Erythroblast (primary cell): ENCODE data around the gene CASP2.
"Not testable (repeated sequence)": the region's sequence is repeated elsewhere in the genome, so short reads cannot be mapped to it uniquely, and the experiment has no call there.

Source experiments
- DNase-seq, 2 experiments: peaks; one replicate each; lab custom pipeline; 2025; lab: John Stamatoyannopoulos, UW
- GATA1 ChIP-seq: IDR thresholded peaks from 2 replicates; pipeline ENCODE4 v1.6.1; 2011; ENCODE audit warnings: low read depth, mild to moderate bottlenecking, control low read depth, low read length, moderate library complexity
- POLR2A ChIP-seq: IDR thresholded peaks from 2 replicates; pipeline ENCODE4 v1.6.1; 2011; ENCODE audit warnings: mild to moderate bottlenecking, low read length

CASP2 gene

DNA sequence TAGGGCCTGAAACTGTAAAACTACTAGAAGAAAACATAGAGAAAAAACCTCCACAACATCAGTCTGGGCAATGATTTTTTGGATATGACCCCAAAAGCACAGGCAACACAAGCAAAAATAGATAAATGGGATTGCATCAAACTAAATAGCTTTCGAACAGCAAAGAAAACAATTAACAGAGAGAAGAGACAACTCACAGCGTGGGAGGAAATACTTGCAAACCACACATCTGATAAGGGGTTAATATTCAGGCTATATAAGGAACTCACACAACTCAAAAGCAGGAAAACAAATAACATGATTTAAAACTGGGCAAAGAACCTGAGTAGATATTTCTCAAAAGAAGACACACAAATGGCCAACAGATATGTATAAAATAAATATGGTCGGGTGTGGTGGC lies 32.6 kb upstream of the CASP2 start:
- no peak for TF ChIP-seq GATA1
- TF ChIP-seq POLR2A: no peak
- no peak for DNase-seq

DNA sequence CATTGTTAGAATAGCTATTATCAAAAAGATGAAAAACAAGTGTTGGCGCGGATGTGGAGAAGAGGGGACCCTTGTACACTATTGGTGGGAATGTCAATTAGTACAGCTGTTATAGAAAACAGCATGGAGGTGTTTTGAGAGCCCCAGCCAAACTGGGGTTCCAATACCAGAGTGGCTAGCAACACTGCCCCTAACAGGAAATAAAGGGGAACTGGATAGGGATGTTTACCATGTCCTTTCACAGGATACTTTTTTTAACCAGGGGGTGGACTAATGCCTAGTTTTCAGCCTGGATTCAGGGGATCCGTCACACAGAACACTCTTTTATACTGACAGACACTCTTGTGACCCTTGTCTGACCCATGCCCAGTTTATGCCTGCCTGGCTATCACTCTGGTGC lies 31.8 kb upstream of the CASP2 start:
- no peak for TF ChIP-seq GATA1
- TF ChIP-seq POLR2A: no peak
- peak; percentile 14 to 17 for DNase-seq

DNA sequence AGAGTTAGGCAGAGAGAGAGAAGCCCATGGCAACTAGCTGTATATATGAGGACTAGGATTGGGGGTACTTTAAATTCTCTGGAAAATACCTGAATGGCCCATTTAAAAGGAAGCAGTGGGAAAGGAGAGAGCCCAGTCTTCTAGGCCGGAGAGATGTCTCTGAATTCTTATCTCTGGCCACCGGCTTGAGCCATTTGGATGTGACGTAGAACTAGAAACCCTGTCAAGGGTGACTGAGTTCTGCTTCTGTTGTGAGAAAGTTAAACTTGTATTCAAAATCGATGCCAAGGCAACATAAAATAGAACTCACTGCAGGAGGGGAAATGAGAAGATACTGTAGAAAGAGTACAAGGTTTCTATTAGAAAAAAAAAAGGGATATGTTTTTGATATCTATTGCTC lies 31.2 kb upstream of the CASP2 start:
- TF ChIP-seq GATA1 (no peak), POLR2A (no peak)
- DNase-seq: peak; percentile 40 to 56

DNA sequence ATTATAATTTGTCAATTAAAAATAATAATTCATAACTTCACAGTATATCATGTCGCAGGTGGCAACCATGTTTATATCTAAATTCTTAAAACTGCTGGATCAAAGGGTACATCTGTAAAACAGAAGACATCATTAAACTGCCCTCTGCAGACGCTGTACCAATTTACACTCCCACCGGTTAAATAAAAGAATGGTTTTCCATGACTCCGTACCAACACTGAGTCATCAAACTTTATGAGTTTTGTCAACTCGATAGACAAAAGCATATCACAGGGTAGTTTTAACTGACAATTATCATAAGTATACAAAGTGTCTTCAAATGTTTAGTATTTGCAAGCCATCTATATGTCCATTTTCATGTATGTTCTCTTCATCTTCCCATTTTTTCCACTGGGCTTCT lies 30.6 kb upstream of the CASP2 start:
- TF ChIP-seq POLR2A (no peak), GATA1 (no peak)

DNA sequence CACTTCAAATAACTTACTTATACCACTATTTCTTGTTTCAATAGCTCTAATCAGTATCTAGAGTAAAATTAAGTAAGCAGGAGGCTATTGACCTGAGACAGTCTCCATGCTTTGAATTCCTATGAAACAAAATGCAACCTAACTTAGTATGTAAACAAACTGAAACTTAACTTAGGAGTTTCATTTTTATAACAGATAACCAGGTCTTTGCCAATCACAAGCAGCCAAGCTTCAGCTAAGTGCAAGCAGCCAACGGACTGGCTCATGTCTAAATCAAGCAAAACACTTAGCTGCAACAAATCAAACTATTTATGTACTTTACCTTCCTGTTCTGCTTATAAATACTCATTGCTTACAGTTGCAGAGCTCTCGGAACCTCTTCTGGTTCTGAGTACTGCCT lies 29.3 kb upstream of the CASP2 start:
- TF ChIP-seq GATA1 (no peak), POLR2A (no peak)

More for the DNA sequence above, 30.6 kb upstream of the CASP2 start:
- no peak for DNase-seq

DNA sequence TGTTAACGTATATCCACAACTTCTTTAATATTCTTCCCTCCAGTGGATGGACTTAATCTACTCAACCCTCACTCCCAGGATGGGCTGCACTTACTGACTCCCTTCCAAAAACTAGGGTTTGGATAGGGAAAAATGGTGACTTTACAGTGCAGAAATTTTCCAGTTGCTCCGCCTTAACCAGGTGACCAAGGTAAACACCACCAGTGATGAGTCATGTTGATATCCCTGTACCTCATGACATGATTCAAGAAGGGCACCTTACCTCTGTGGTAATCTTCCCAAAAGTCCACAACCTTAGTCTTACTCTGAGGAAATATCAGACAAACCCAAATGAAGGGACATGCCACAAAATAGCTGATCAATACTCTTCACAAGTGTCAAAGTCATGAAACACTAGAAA lies 28.4 kb upstream of the CASP2 start:
- TF ChIP-seq GATA1 (no peak), POLR2A (no peak)
- no peak for DNase-seq

More for the DNA sequence above, 29.3 kb upstream of the CASP2 start:
- DNase-seq: peak; percentile 56 to 57

DNA sequence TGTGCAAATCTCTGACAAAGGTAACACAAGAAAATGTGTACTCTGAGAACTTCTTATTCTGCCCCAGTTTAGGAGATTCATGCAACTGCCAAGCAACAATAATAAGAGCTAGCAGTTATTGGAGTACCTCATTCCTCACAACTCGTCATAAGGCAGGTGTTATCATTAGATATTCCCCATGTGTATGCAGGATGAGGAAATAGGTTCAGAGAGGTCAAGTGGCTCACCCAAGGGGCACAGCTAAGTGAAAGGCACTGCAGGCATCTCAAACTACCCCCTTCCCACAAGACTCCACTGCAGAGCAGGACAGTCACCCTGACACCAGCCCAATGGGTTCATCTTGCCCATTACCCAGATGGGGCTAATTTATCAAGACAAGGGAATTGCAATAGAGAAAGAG lies 26.2 kb upstream of the CASP2 start:
- peak in 1 of 2 experiments; percentile 7 for DNase-seq
- TF ChIP-seq POLR2A (no peak), GATA1 (no peak)

DNA sequence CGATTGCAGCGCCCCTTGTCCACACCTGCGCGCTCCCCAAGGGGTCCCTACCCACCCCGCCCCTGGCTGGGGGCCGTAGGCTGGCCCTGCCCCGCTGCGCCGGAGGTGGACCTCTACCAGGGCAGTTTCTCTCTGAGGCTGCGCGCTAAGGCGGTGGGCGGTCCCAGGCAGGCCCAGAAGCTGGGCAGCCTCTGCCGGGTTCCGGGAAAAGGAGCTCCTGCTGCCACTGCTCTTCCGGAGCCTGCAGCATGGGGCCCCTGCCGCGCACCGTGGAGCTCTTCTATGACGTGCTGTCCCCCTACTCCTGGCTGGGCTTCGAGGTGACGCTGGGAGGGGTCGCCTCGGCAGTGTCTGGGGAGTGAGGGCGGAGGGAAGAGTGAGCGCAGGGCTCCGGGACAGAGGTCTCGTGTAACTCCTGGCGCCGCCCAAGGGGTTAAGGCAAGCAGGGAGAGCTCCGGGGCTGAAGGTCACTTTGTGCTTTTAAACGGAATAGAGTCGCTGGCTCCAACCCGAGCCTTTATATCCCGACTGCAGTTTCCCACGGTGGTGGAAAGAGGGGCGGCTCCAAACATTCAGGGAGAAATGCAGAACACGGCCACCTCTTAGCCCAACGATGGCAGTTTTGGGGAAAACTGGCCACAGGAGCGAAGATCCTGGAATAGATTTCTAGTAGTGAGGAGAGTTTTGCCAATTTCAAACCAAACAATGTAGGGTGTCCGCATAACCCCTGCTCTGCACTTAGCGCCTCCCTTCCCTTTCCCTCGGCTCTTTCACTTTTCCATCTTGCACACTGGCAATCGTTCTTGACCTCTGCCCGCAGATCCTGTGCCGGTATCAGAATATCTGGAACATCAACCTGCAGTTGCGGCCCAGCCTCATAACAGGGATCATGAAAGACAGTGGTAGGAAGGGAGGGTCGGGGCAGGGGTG lies 24.6 kb upstream of the CASP2 start, which contains the start of gene GSTK1:
Gene GSTK1, plus strand, starts transcription at position 176 of the 930 bp plus-strand sequence. Its CDS starts 73 bp downstream, at position 249.
- peak; percentile 73 for DNase-seq
- TF ChIP-seq GATA1 (no peak), POLR2A (peak; percentile 74)

DNA sequence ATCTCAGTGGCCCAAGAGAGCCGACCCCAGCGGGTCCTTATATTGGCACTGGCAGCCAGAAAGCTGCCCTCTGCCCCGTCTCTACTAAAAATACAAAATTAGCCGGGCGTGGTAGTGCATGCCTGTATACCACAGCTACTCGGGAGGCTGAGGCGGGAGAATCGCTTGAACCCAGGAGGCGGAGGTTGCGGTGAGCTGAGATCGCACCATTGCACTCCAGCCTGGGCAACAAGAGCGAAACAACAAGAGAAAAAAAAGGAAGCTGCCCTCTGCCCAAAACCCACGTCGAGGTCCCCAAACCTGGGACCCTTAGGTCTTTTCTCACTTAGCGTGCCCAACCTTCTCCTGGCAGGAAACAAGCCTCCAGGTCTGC lies 24.0 kb upstream of the CASP2 start:
- DNase-seq: not testable (repeated sequence)

DNA sequence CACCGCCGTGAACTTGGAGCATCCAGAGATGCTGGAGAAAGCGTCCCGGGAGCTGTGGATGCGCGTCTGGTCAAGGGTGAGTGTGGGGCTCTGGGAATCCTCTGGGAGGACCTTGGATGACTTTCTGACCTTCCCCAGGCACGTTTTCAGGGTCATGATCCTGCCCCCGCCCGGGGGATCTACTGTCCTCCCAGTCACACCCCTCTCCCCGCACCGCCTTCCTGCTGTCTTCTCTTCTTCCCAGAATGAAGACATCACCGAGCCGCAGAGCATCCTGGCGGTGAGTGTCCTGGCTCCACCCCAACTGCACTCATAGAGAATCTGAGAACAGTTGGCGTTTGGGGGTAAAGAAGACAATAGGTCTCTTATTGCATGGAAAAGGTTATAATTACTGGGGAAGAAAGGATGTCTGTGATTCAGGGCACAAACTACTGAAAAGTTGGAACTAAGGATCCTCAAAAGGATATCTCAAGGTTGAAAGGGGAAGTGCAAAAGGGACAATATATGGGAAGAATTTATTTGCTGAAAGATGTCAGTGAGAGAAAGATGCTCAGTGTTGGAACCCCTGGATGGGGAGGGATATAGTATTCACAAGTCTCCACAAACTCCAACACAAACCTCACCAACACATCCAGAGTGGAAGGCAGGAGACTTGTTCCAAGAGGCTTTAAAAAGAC lies 23.0 kb upstream of the CASP2 start:
- TF ChIP-seq GATA1: no peak
- no peak for TF ChIP-seq POLR2A
- DNase-seq: no peak

DNA sequence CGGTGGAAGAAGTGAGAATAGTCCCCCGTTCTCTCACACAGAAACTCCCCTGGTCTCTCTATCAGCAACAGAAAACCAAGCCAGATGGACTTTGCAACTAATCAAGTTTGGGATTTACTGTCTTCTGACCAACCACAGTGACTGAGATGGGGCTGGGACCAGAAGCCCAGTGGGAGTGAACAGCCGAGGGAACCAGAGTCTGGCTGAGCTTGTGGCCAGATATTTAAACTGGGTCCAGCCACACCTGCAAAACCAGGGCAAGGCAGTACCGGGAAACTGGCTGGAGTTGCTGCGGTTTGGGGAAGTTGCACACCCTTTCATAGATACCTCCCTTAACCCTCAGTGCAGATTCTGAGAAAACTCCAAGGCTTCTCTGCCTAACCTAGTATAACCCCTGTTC lies 18.9 kb upstream of the CASP2 start:
- DNase-seq: no peak
- TF ChIP-seq GATA1: no peak
- no peak for TF ChIP-seq POLR2A

DNA sequence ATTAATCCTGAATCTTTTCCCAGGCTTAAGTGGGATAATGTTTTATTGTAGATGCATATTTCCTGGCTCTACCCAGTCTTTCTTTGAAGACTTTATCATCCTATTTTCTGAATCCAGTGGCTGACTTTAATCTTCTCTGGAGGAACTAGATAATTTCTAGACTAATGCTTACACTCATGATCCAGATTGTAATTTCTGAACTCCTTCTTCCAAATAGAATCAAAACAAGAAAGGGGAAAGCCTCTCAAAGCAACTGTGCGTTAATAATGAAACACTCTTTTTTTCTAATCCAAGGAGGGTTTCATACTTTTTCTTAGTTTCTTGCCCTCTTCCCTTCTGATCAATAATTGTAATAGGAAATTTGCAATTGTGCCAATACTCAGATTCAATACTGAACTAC lies 16.9 kb upstream of the CASP2 start:
- TF ChIP-seq GATA1: no peak
- TF ChIP-seq POLR2A: no peak
- no peak for DNase-seq

DNA sequence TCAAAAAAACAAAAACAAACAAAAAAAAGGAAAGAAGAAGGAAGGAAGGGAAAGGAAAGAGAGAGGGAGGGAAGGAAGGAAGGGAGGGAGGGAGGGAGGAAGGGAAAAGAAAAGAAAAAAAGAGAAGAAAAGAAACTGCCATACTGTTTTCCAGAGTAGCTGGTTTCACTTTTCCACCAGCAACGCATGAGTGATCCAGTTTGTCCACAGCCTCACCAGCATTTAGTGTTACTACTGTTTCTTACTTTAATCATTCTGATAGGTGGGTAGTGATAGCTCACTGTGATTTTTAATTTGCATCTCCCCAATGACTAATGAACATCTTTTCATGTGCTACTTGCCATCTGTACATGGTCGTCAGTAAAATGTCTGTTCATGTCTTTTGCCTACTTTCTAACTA lies 15.3 kb upstream of the CASP2 start:
- DNase-seq: no peak
- TF ChIP-seq GATA1 (no peak), POLR2A (no peak)
